ENCODE results near the gene CLTCL1.

DNA sequence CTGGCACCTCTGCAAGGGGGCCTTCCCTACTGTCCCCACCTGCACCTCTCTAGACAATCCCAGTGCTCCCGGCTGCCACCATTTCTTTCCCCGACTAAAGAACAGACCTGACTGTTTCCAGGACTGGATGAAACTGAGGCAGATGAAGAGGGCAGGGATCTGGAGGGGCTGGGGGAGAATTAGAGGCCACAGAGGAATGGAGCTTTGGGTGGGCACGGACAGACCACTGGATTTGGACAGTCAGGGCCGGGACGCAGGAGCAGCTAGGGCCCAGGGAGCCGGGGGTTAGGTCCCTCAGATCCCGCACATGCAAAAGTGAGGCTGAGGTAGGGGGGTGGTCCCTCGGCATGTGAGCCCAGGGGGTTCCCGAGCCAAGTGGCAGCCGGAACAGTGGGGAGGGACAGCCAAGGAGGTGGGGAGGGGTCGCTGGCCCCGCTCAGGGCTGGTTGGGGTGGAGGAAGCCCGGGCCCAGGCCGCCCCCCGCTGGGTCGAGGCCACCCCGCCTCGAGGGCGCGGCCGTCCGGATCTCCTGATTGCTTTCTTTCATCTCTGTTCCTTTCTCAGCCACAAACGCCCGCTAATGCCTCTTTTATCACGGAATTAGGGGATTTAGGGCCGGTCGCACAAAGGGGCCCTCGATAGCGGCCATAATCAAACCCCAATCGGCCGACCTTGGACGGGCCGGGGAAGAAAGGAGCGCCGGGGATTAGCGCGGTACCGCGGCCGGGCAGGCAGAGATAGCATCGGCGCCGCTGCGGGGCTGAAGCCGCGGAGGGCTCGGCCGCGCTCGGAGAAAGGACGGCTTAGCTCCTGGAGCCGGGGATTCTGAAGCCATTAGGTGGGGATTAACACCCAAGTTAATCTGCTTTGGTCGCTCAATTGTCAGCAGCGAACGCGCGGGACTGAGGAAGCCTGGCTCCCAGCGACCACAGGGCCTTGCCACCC, 122.2 kb downstream of the CLTCL1 start:
- no peak for TF ChIP-seq POLR2A (IDR thresholded peaks at IDR 0.05)
- TF ChIP-seq, protein P1, sequence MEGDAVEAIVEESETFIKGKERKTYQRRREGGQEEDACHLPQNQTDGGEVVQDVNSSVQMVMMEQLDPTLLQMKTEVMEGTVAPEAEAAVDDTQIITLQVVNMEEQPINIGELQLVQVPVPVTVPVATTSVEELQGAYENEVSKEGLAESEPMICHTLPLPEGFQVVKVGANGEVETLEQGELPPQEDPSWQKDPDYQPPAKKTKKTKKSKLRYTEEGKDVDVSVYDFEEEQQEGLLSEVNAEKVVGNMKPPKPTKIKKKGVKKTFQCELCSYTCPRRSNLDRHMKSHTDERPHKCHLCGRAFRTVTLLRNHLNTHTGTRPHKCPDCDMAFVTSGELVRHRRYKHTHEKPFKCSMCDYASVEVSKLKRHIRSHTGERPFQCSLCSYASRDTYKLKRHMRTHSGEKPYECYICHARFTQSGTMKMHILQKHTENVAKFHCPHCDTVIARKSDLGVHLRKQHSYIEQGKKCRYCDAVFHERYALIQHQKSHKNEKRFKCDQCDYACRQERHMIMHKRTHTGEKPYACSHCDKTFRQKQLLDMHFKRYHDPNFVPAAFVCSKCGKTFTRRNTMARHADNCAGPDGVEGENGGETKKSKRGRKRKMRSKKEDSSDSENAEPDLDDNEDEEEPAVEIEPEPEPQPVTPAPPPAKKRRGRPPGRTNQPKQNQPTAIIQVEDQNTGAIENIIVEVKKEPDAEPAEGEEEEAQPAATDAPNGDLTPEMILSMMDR (IDR thresholded peaks at IDR 0.05) = no peak

Measured in ovary (tissue), 3 donors.